Panc1 (cell line): ENCODE results near the gene ZNRF3. TPM values are rescaled to one million over a fixed set of nuclear protein-coding genes. Genes with fewer than 3 reads are reported as not detected.

Experiments used
- ATAC-seq: fragments of 200-7000 bp; cut with Tn5 transposase; 2 replicates; pipeline ENCODE4 v1.9.1; 2020; ENCODE audit warnings: mild to moderate bottlenecking, moderate library complexity
- BruUV-seq: library from RNA; stranded (reverse); fragments of 400-500 nt; replicated peaks from 2 replicates; lab custom pipeline; 2021; lab: Mats Ljungman, UMichigan
- CTCF ChIA-PET: fragments of 300-600 bp; sonication (Branson Sonifier 250); formaldehyde crosslinking; loops from one replicate; lab custom pipeline; 2022; ENCODE audit warnings: antibody characterized with exemption; lab: Charles Lee
- POLR2A ChIA-PET: fragments of 300-600 bp; sonication (Branson Sonifier 250); formaldehyde crosslinking; loops from one replicate; lab custom pipeline; 2022; ENCODE audit warnings: antibody characterized with exemption; lab: Charles Lee
- DNase-seq: peaks from one replicate; pipeline ENCODE4 v3.0.0-alpha.2; 2010; ENCODE audit warnings: low read depth, low spot score
- H3K27ac ChIP-seq: 2 replicates; pipeline ENCODE4 v1.5.1; 2011; ENCODE audit warnings: mild to moderate bottlenecking, low read length, inconsistent platforms
- H3K27me3 ChIP-seq: fragments of 200-500 bp; sonication (Bioruptor generic); 2 replicates; pipeline ENCODE4 v1.6.0; 2014; ENCODE audit warnings: low read length, inconsistent platforms; ENCODE audit not compliant: control insufficient read depth, insufficient read depth
- H3K36me3 ChIP-seq: fragments of 200-500 bp; sonication (Bioruptor generic); 2 replicates; pipeline ENCODE4 v1.5.1; 2014; ENCODE audit warnings: inconsistent platforms, mild to moderate bottlenecking, low read length, moderate library complexity; ENCODE audit not compliant: control insufficient read depth, insufficient read depth
- H3K4me1 ChIP-seq: 2 replicates; pipeline ENCODE4 v1.5.1; 2011; ENCODE audit warnings: inconsistent platforms, mild to moderate bottlenecking, low read length, moderate library complexity; ENCODE audit not compliant: control insufficient read depth, insufficient read depth
- H3K4me3 ChIP-seq, 2 experiments: 2 replicates each; pipeline ENCODE4 v1.5.1; 2011 to 2012; ENCODE audit warnings: low read depth in 2 of 2, low read length in 2 of 2, mild to moderate bottlenecking in 2 of 2, inconsistent platforms in 1 of 2, moderate library complexity in 1 of 2
- H3K9me3 ChIP-seq: fragments of 200-500 bp; sonication (Bioruptor generic); 2 replicates; pipeline ENCODE4 v1.5.1; 2014; ENCODE audit warnings: low read depth, mild to moderate bottlenecking, inconsistent platforms, low read length, moderate library complexity; ENCODE audit not compliant: control insufficient read depth, insufficient read depth
- POLR2AphosphoS5 ChIP-seq: IDR thresholded peaks from 2 replicates; pipeline ENCODE4 v1.6.1; 2012; ENCODE audit warnings: mild to moderate bottlenecking, low read depth, low read length, moderate library complexity
- SIN3A ChIP-seq: IDR thresholded peaks from 2 replicates; pipeline ENCODE4 v1.6.1; 2012; ENCODE audit warnings: low read depth, mild to moderate bottlenecking, low read length, moderate library complexity, borderline replicate concordance; ENCODE audit not compliant: insufficient read depth
- TCF7L2 ChIP-seq: IDR thresholded peaks from 2 replicates; pipeline ENCODE4 v1.6.1; 2011; ENCODE audit warnings: mild to moderate bottlenecking, low read depth, low read length, inconsistent platforms
- in situ Hi-C: cut with HindIII; loops from 2 replicates; pipeline ENCODE4 v1.10.0; 2016; ENCODE audit warnings: low sequenced_read_pairs, low pct_unique_long_range_greater_than_20kb
- intact Hi-C: fragments of 100-400 bp; cut with micrococcal nuclease; formaldehyde crosslinking; loops from one replicate; pipeline ENCODE4 v1.10.0; 2022; ENCODE audit not compliant: unreplicated experiment
- total RNA-seq: library from RNA; stranded (reverse); gene quantifications from one replicate; pipeline ENCODE4 v1.2.1, GENCODE V29; 2021; ENCODE audit not compliant: unreplicated experiment
- TF ChIP-seq, protein P1 (sequence below): fragments of 450-650 bp; IDR thresholded peaks from 2 replicates; pipeline ENCODE4 v1.5.1; 2017; ENCODE audit warnings: mild to moderate bottlenecking
- TF ChIP-seq, protein P2 (sequence below), 2 experiments: IDR thresholded peaks; 2 replicates each; pipeline ENCODE4 v1.6.1; 2011 to 2012; ENCODE audit warnings: low read depth in 2 of 2, control low read depth in 1 of 2, low read length in 1 of 2, mild to moderate bottlenecking in 1 of 2, moderate library complexity in 1 of 2; ENCODE audit not compliant: insufficient read depth in 1 of 2

The ZNRF3 gene
- total RNA-seq, 1 experiment from 2014 or later, result 7.3 TPM

DNA sequence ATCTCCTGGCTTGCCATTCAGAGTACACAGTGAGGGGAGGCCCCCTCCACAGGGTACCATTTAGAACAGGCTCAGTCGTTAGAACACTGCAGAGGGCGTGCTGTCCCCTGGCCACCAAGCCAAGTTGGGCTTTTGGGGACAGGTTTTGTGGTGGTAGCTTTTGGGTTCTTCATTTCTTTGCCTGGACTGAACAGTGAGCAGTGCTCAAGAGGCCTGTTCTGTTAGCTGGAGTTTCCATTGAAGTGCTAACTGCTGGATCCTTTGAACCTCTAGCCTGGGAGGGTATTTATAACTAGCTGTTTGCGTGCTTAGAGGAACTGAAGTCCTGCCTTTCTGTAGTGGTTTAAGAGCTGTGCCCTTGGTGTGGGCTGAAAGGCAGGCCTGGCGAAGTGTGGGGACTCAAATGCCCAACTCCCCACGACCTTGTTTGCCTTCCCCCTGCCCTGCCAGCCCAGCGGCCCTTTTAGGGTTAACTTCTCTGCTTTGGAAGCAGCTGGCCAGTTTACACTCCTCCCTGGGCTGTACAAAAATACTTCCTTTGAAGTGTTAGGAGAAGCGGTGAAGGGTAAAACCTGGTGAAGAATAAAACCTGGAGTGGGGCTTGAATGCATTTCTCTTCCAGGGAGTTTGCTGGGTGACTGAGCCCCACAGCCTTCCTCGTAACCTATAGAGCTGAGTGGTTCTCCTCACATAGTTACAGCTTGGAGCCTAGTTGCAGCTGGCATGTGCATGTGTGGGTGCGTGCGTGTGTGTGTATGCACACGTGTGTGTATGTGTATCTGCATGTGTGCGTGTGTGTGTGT, 34.6 kb downstream of the ZNRF3 start:
- no TSS peak for BruUV-seq
- CTCF ChIA-PET, result no interaction called here
- TF ChIP-seq TCF7L2, result peak; percentile 77
- TF ChIP-seq, protein P1, sequence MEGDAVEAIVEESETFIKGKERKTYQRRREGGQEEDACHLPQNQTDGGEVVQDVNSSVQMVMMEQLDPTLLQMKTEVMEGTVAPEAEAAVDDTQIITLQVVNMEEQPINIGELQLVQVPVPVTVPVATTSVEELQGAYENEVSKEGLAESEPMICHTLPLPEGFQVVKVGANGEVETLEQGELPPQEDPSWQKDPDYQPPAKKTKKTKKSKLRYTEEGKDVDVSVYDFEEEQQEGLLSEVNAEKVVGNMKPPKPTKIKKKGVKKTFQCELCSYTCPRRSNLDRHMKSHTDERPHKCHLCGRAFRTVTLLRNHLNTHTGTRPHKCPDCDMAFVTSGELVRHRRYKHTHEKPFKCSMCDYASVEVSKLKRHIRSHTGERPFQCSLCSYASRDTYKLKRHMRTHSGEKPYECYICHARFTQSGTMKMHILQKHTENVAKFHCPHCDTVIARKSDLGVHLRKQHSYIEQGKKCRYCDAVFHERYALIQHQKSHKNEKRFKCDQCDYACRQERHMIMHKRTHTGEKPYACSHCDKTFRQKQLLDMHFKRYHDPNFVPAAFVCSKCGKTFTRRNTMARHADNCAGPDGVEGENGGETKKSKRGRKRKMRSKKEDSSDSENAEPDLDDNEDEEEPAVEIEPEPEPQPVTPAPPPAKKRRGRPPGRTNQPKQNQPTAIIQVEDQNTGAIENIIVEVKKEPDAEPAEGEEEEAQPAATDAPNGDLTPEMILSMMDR, result no peak
- POLR2A ChIA-PET, result no interaction called here
- H3K27ac ChIP-seq, result no peak overlapping the region; the same call in 1 of the 2 replicates
- in situ Hi-C loops (no loop called here), intact Hi-C loops (no loop called here)
- no peak for DNase-seq
- H3K4me3 ChIP-seq, result no peak overlapping the region
- no peaks in the 10 kb centered on the region for H3K36me3 ChIP-seq
- no peaks in the 10 kb centered on the region for H3K27me3 ChIP-seq
- ATAC-seq, result peak; percentile 53; the same call in 1 of the 2 replicates
- H3K4me1 ChIP-seq, result peaks cover 3% of the 10 kb centered on the region; the same call in 1 of the 2 replicates
- no peaks in the 10 kb centered on the region for H3K9me3 ChIP-seq

GRCh38 chr22:28918550-28919271, 35.3 kb downstream of the ZNRF3 start:
- Histone ChIP-seq H3K4me1 (peaks cover 3% of the 10 kb centered on the region; the same call in 1 of the 2 replicates), H3K36me3 (no peaks in the 10 kb centered on the region), H3K27me3 (no peaks in the 10 kb centered on the region), H3K4me3 (no peak overlapping the region), H3K27ac (no peak overlapping the region), H3K9me3 (no peaks in the 10 kb centered on the region)
- DNase-seq (no peak), ATAC-seq (no peak)
- ChIA-PET CTCF (no interaction called here), POLR2A (no interaction called here)
- intact Hi-C loops, result no loop called here
- in situ Hi-C loops, result no loop called here
- TF ChIP-seq TCF7L2 (no peak), POLR2AphosphoS5 (no peak), SIN3A (no peak)
- TF ChIP-seq, protein P1, result no peak
- TF ChIP-seq, protein P2, sequence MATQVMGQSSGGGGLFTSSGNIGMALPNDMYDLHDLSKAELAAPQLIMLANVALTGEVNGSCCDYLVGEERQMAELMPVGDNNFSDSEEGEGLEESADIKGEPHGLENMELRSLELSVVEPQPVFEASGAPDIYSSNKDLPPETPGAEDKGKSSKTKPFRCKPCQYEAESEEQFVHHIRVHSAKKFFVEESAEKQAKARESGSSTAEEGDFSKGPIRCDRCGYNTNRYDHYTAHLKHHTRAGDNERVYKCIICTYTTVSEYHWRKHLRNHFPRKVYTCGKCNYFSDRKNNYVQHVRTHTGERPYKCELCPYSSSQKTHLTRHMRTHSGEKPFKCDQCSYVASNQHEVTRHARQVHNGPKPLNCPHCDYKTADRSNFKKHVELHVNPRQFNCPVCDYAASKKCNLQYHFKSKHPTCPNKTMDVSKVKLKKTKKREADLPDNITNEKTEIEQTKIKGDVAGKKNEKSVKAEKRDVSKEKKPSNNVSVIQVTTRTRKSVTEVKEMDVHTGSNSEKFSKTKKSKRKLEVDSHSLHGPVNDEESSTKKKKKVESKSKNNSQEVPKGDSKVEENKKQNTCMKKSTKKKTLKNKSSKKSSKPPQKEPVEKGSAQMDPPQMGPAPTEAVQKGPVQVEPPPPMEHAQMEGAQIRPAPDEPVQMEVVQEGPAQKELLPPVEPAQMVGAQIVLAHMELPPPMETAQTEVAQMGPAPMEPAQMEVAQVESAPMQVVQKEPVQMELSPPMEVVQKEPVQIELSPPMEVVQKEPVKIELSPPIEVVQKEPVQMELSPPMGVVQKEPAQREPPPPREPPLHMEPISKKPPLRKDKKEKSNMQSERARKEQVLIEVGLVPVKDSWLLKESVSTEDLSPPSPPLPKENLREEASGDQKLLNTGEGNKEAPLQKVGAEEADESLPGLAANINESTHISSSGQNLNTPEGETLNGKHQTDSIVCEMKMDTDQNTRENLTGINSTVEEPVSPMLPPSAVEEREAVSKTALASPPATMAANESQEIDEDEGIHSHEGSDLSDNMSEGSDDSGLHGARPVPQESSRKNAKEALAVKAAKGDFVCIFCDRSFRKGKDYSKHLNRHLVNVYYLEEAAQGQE (IDR thresholded peaks at IDR 0.05; ENCODE audit: insufficient read depth in 1 of 2, low read depth in 2 of 2, low read length in 1 of 2), result no peak
- no TSS peak for BruUV-seq
